Cardiac muscle cell (in vitro differentiated cells and primary cell): ENCODE data around the gene SSBP3. TPM values are rescaled to one million over a fixed set of nuclear protein-coding genes. Genes with fewer than 3 reads are reported as not detected.

Experiments
- DNase-seq, 2 donors: peaks; one replicate each; pipeline versions ENCODE4 v3.0.0 to v3.0.0-alpha.2; 2010 to 2017; ENCODE audit warnings: low read depth in 1 of 2, low spot score in 1 of 2
- H3K27ac ChIP-seq: fragments of 200-600 bp; sonication (generic); 2 replicates; pipeline ENCODE4 v1.5.1; 2016
- H3K27me3 ChIP-seq: fragments of 200-600 bp; sonication (generic); 2 replicates; pipeline ENCODE4 v1.6.0; 2016; ENCODE audit warnings: control low read depth
- H3K36me3 ChIP-seq: fragments of 200-600 bp; sonication (generic); 2 replicates; pipeline ENCODE4 v1.5.1; 2016; ENCODE audit warnings: control low read depth
- H3K4me1 ChIP-seq: fragments of 200-600 bp; sonication (generic); 2 replicates; pipeline ENCODE4 v1.8.1; 2017; ENCODE audit warnings: low read depth, mild to moderate bottlenecking, mixed run types
- H3K4me3 ChIP-seq: fragments of 200-600 bp; sonication (generic); 2 replicates; pipeline ENCODE4 v1.5.1; 2016; ENCODE audit warnings: mild to moderate bottlenecking
- H3K9me3 ChIP-seq: fragments of 200-600 bp; sonication (generic); 2 replicates; pipeline ENCODE4 v1.5.1; 2017; ENCODE audit warnings: low read depth, mild to moderate bottlenecking, control low read depth
- CTCF ChIP-seq: IDR thresholded peaks from 2 replicates; pipeline ENCODE4 v1.5.1; 2012; ENCODE audit warnings: low read depth, mild to moderate bottlenecking, low read length
- polyA plus RNA-seq: library from polyadenylated mRNA; unstranded; fragments of >200 nt; fragmentation: Nextera tagmentation; extraction: Ambion mirVana; gene quantifications from 2 replicates; pipeline ENCODE4 v1.2.1, GENCODE V29; 2016
- total RNA-seq: library from RNA; depleted of rRNA; stranded (reverse); fragments of >200 nt; gene quantifications from 2 replicates; pipeline ENCODE4 v1.2.3, GENCODE V29; 2016

Gene SSBP3
- total and polyA plus RNA-seq, 2 experiments from 2014 or later, result 40.2 to 81.0 TPM

- Histone ChIP-seq H3K27me3 (no peaks in the 10 kb centered on the region), H3K27ac (peak overlapping the region; percentile 0), H3K9me3 (no peaks in the 10 kb centered on the region), H3K36me3 (no peaks in the 10 kb centered on the region), H3K4me3 (no peak overlapping the region), H3K4me1 (peaks cover 32% of the 10 kb centered on the region)
- DNase-seq, result no peak
- TF ChIP-seq CTCF, result no peak
These were observed 38.6 kb downstream of the SSBP3 start for GRCh38 chr1:54367613-54368012.

GRCh38 chr1:54365847-54366246 lies 40.3 kb downstream of the SSBP3 start:
- Histone ChIP-seq H3K4me1 (peaks cover 18% of the 10 kb centered on the region), H3K36me3 (no peaks in the 10 kb centered on the region), H3K27ac (peak overlapping the region; percentile 41), H3K27me3 (no peaks in the 10 kb centered on the region), H3K9me3 (no peaks in the 10 kb centered on the region), H3K4me3 (no peak overlapping the region)
- no peak for DNase-seq
- no peak for TF ChIP-seq CTCF

- H3K4me1 ChIP-seq, result peaks cover 19% of the 10 kb centered on the region
- H3K9me3 ChIP-seq, result no peaks in the 10 kb centered on the region
- no peaks in the 10 kb centered on the region for H3K36me3 ChIP-seq
- no peak overlapping the region for H3K27ac ChIP-seq
- no peak for DNase-seq
- H3K27me3 ChIP-seq, result no peaks in the 10 kb centered on the region
- H3K4me3 ChIP-seq, result no peak overlapping the region
- no peak for TF ChIP-seq CTCF
These were observed 40.8 kb downstream of the SSBP3 start for GRCh38 chr1:54365398-54365797.

- Histone ChIP-seq H3K36me3 (no peaks in the 10 kb centered on the region), H3K4me3 (no peak overlapping the region), H3K27ac (no peak overlapping the region), H3K9me3 (no peaks in the 10 kb centered on the region), H3K27me3 (no peaks in the 10 kb centered on the region), H3K4me1 (peaks cover 20% of the 10 kb centered on the region)
- TF ChIP-seq CTCF, result no peak
- DNase-seq, result no peak
These were observed 41.2 kb downstream of the SSBP3 start for GRCh38 chr1:54364995-54365394.

- no peak overlapping the region for H3K27ac ChIP-seq
- no peaks in the 10 kb centered on the region for H3K9me3 ChIP-seq
- no peak overlapping the region for H3K4me3 ChIP-seq
- no peaks in the 10 kb centered on the region for H3K36me3 ChIP-seq
- no peak for DNase-seq
- H3K4me1 ChIP-seq, result peaks cover 24% of the 10 kb centered on the region
- no peaks in the 10 kb centered on the region for H3K27me3 ChIP-seq
- TF ChIP-seq CTCF, result no peak
These were observed 41.6 kb downstream of the SSBP3 start for GRCh38 chr1:54364582-54364981.

- DNase-seq, result no peak
- Histone ChIP-seq H3K27ac (no peak overlapping the region), H3K9me3 (no peaks in the 10 kb centered on the region), H3K4me1 (peaks cover 30% of the 10 kb centered on the region), H3K36me3 (no peaks in the 10 kb centered on the region), H3K27me3 (no peaks in the 10 kb centered on the region), H3K4me3 (no peak overlapping the region)
- no peak for TF ChIP-seq CTCF
These were observed 42.3 kb downstream of the SSBP3 start for GRCh38 chr1:54363925-54364324.
